ENCODE data around the gene TMEM52.
"Not testable (repeated sequence)": the region's sequence is repeated elsewhere in the genome, so short reads cannot be mapped to it uniquely, and the experiment has no call there.

The TMEM52 gene

GRCh38 chr1:1895456-1896336 lies 23.4 kb downstream of the TMEM52 start:
- in situ Hi-C loops (cut with MboI; ENCODE audit: low sequenced_read_pairs) = no loop called here

- in situ Hi-C loops (cut with MboI; ENCODE audit: low sequenced_read_pairs) = no loop called here
Observed at GRCh38 chr1:1895060-1895418, 24.0 kb downstream of the TMEM52 start.

GRCh38 chr1:1894354-1895059 lies 24.6 kb downstream of the TMEM52 start:
- in situ Hi-C loops (cut with MboI; ENCODE audit: low sequenced_read_pairs) = no loop called here

GRCh38 chr1:1893997-1894353 lies 25.1 kb downstream of the TMEM52 start:
- in situ Hi-C loops (cut with MboI; ENCODE audit: low sequenced_read_pairs) = no loop called here

GRCh38 chr1:1893291-1893985 lies 25.6 kb downstream of the TMEM52 start:
- in situ Hi-C loops (cut with MboI; ENCODE audit: low sequenced_read_pairs) = no loop called here

GRCh38 chr1:1892763-1893120 lies 26.3 kb downstream of the TMEM52 start:
- in situ Hi-C loops (cut with MboI; ENCODE audit: low sequenced_read_pairs) = no loop called here

- in situ Hi-C loops (cut with MboI; ENCODE audit: low sequenced_read_pairs) = no loop called here
Observed at GRCh38 chr1:1892079-1892762, 26.9 kb downstream of the TMEM52 start.

GRCh38 chr1:1891349-1892078 lies 27.6 kb downstream of the TMEM52 start:
- in situ Hi-C loops (cut with MboI; ENCODE audit: low sequenced_read_pairs) = no loop called here

GRCh38 chr1:1890506-1891348 lies 28.4 kb downstream of the TMEM52 start, which contains the start of gene GNB1:
Gene GNB1, minus strand, starts transcription at chr1:1891087. Its CDS starts 65,634 bp downstream, at chr1:1825453.
- in situ Hi-C loops (cut with MboI; ENCODE audit: low sequenced_read_pairs) = no loop called here

GRCh38 chr1:1889847-1890505 lies 29.1 kb downstream of the TMEM52 start:
- in situ Hi-C loops (cut with MboI; ENCODE audit: low sequenced_read_pairs) = no loop called here

- in situ Hi-C loops (cut with MboI; ENCODE audit: low sequenced_read_pairs) = no loop called here
Observed at GRCh38 chr1:1889090-1889750, 29.9 kb downstream of the TMEM52 start.

- in situ Hi-C loops (cut with MboI; ENCODE audit: low sequenced_read_pairs) = not testable (repeated sequence)
Observed at GRCh38 chr1:1883890-1884289, 35.2 kb downstream of the TMEM52 start.

GRCh38 chr1:1883092-1883873 lies 35.8 kb downstream of the TMEM52 start:
- in situ Hi-C loops (cut with MboI; ENCODE audit: low sequenced_read_pairs) = no loop called here

GRCh38 chr1:1881727-1882126 lies 37.4 kb downstream of the TMEM52 start:
- in situ Hi-C loops (cut with MboI; ENCODE audit: low sequenced_read_pairs) = no loop called here

GRCh38 chr1:1880617-1881312 lies 38.3 kb downstream of the TMEM52 start:
- in situ Hi-C loops (cut with MboI; ENCODE audit: low sequenced_read_pairs) = no loop called here

GRCh38 chr1:1879942-1880341 lies 39.1 kb downstream of the TMEM52 start:
- in situ Hi-C loops (cut with MboI; ENCODE audit: low sequenced_read_pairs) = no loop called here

GRCh38 chr1:1877865-1878436 lies 41.1 kb downstream of the TMEM52 start:
- in situ Hi-C loops (cut with MboI; ENCODE audit: low sequenced_read_pairs) = no loop called here

Measured in hTERT RPE-1 (cell line).